NOMO-1 treated with dmso at 0.1 percent for 144 hours (cell line): ENCODE data around the gene LYL1.
A peak's percentile ranks its signal among the peaks of the same experiment; 100 is the strongest.
"Not testable (repeated sequence)": the region's sequence is repeated elsewhere in the genome, so short reads cannot be mapped to it uniquely, and the experiment has no call there.

Experiments
- DNase-seq: peaks from one replicate; lab custom pipeline; 2025; ENCODE audit not compliant: unreplicated experiment; lab: John Stamatoyannopoulos, UW

LYL1 gene

GRCh38 chr19:13102666-13103580, at the start of gene LYL1:
Gene LYL1, minus strand, starts transcription at chr19:13102858. Its CDS starts 1,687 bp downstream, at chr19:13101171.
- DNase-seq, result peak; percentile 96

GRCh38 chr19:13151605-13152355, 49.1 kb upstream of the LYL1 start:
- DNase-seq, result peak; percentile 98

GRCh38 chr19:13150931-13151604, 48.4 kb upstream of the LYL1 start:
- DNase-seq, result no peak

- DNase-seq, result peak; percentile 94
Measured at GRCh38 chr19:13150187-13150930, 47.7 kb upstream of the LYL1 start, which contains the start of the genes IER2 and STX10. Gene IER2, plus strand, starts transcription at chr19:13150411. Its CDS starts 2,776 bp downstream, at chr19:13153187. Gene STX10, minus strand, starts transcription at chr19:13150375. Its CDS starts 202 bp downstream, at chr19:13150173.

- DNase-seq, result peak; percentile 22
Measured at GRCh38 chr19:13149628-13150186, 47.0 kb upstream of the LYL1 start.

GRCh38 chr19:13149173-13149627, 46.5 kb upstream of the LYL1 start:
- not testable (repeated sequence) for DNase-seq

- DNase-seq, result peak; percentile 41
Measured at GRCh38 chr19:13146763-13147563, 44.3 kb upstream of the LYL1 start.

- no peak for DNase-seq
Measured at GRCh38 chr19:13139633-13140311, 37.1 kb upstream of the LYL1 start.

- no peak for DNase-seq
Measured at GRCh38 chr19:13138916-13139198, 36.2 kb upstream of the LYL1 start.

GRCh38 chr19:13138171-13138915, 35.7 kb upstream of the LYL1 start:
- no peak for DNase-seq

GRCh38 chr19:13137290-13137794, 34.7 kb upstream of the LYL1 start:
- DNase-seq, result no peak

- no peak for DNase-seq
Measured at GRCh38 chr19:13135068-13136062, 32.7 kb upstream of the LYL1 start.

- DNase-seq, result no peak
Measured at GRCh38 chr19:13134626-13135025, 32.0 kb upstream of the LYL1 start.

GRCh38 chr19:13133241-13133870, 30.7 kb upstream of the LYL1 start:
- DNase-seq, result no peak

- DNase-seq, result no peak
Measured at GRCh38 chr19:13132471-13133180, 30.0 kb upstream of the LYL1 start.
